DOHH2 (cell line): ENCODE data around the gene CCHCR1.
A peak's percentile ranks its signal among the peaks of the same experiment; 100 is the strongest.

Experiments
- H3F3A ChIP-seq: fragments of 200-600 bp; sonication (generic), shearing (Covaris generic); 2 replicates; pipeline ENCODE4 v1.6.0; 2016; ENCODE audit warnings: antibody characterized with exemption, mild to moderate bottlenecking; ENCODE audit not compliant: control insufficient read depth, insufficient read depth
- H3K27ac ChIP-seq: fragments of 200-600 bp; sonication (generic); 2 replicates; pipeline ENCODE4 v1.5.1; 2014; ENCODE audit warnings: low read depth, mild to moderate bottlenecking, low read length, moderate library complexity
- H3K27me3 ChIP-seq: fragments of 200-600 bp; sonication (generic); 2 replicates; pipeline ENCODE4 v1.6.1; 2014; ENCODE audit warnings: mild to moderate bottlenecking, low read length, mixed read lengths; ENCODE audit not compliant: control insufficient read depth
- H3K36me3 ChIP-seq: fragments of 200-600 bp; sonication (generic); 2 replicates; pipeline ENCODE4 v1.6.1; 2014; ENCODE audit warnings: mild to moderate bottlenecking, low read length, moderate library complexity, mixed read lengths; ENCODE audit not compliant: control insufficient read depth
- H3K4me1 ChIP-seq: fragments of 200-600 bp; sonication (generic); 2 replicates; pipeline ENCODE4 v1.6.1; 2014; ENCODE audit warnings: mild to moderate bottlenecking, low read length, mixed read lengths; ENCODE audit not compliant: control insufficient read depth
- H3K4me2 ChIP-seq: fragments of 200-600 bp; sonication (generic); 2 replicates; pipeline ENCODE4 v1.6.0; 2014; ENCODE audit warnings: mild to moderate bottlenecking, low read length, moderate library complexity
- H3K4me3 ChIP-seq: fragments of 200-600 bp; sonication (generic); 2 replicates; pipeline ENCODE4 v1.5.1; 2014; ENCODE audit warnings: mild to moderate bottlenecking, low read length, mixed read lengths
- H3K79me2 ChIP-seq: fragments of 200-600 bp; sonication (generic); 2 replicates; pipeline ENCODE4 v1.6.1; 2014; ENCODE audit warnings: mild to moderate bottlenecking, low read length, mixed read lengths; ENCODE audit not compliant: control insufficient read depth
- H3K9me2 ChIP-seq: fragments of 200-600 bp; sonication (generic); replicated peaks from 2 replicates; pipeline ENCODE4 v1.6.1; 2014; ENCODE audit warnings: mild to moderate bottlenecking, low read length, mixed read lengths; ENCODE audit not compliant: control insufficient read depth
- H3K9me3 ChIP-seq: fragments of 200-600 bp; sonication (generic); 2 replicates; pipeline ENCODE4 v1.6.1; 2014; ENCODE audit warnings: antibody characterized with exemption, low read length, mixed read lengths; ENCODE audit not compliant: control insufficient read depth, insufficient read depth
- H4K20me1 ChIP-seq: fragments of 200-600 bp; sonication (generic); 2 replicates; pipeline ENCODE4 v1.6.0; 2014; ENCODE audit warnings: low read depth, mild to moderate bottlenecking, antibody characterized with exemption, low read length, moderate library complexity; ENCODE audit not compliant: control insufficient read depth, insufficient read depth
- CTCF ChIP-seq: fragments of 200-600 bp; sonication (generic); IDR thresholded peaks from one replicate; pipeline ENCODE4 v1.5.1; 2014; ENCODE audit warnings: antibody characterized with exemption, mild to moderate bottlenecking, low read depth, low read length; ENCODE audit not compliant: poor library complexity, severe bottlenecking
- EZH2phosphoT487 ChIP-seq: fragments of 200-600 bp; sonication (generic); IDR thresholded peaks from 2 replicates; pipeline ENCODE4 v1.6.1; 2017; ENCODE audit warnings: borderline replicate concordance, mild to moderate bottlenecking, antibody characterized with exemption, low read length, moderate library complexity, mixed read lengths

The CCHCR1 gene

GRCh38 chr6:31129130-31129529 lies 28.5 kb downstream of the CCHCR1 start:
- H3F3A ChIP-seq = no peaks in the 10 kb centered on the region
- no peak overlapping the region for H3K4me2 ChIP-seq
- no peaks in the 10 kb centered on the region for H3K4me1 ChIP-seq
- no peaks in the 10 kb centered on the region for H4K20me1 ChIP-seq
- H3K9me3 ChIP-seq = no peaks in the 10 kb centered on the region
- no peaks in the 10 kb centered on the region for H3K36me3 ChIP-seq
- H3K9me2 ChIP-seq = no peaks in the 10 kb centered on the region
- peaks cover 13% of the 10 kb centered on the region for H3K27me3 ChIP-seq
- no peak overlapping the region for H3K27ac ChIP-seq
- H3K79me2 ChIP-seq = no peaks in the 10 kb centered on the region
- TF ChIP-seq CTCF (no peak), EZH2phosphoT487 (no peak)
- no peak overlapping the region for H3K4me3 ChIP-seq

GRCh38 chr6:31128093-31128676 lies 29.4 kb downstream of the CCHCR1 start:
- Histone ChIP-seq H3K4me1 (no peaks in the 10 kb centered on the region), H3K9me3 (no peaks in the 10 kb centered on the region), H3K27me3 (peaks cover 13% of the 10 kb centered on the region), H3K79me2 (no peaks in the 10 kb centered on the region), H3K27ac (no peak overlapping the region), H4K20me1 (no peaks in the 10 kb centered on the region), H3F3A (no peaks in the 10 kb centered on the region), H3K9me2 (no peaks in the 10 kb centered on the region), H3K4me2 (no peak overlapping the region), H3K36me3 (no peaks in the 10 kb centered on the region), H3K4me3 (no peak overlapping the region)
- peak; percentile 77 for TF ChIP-seq CTCF
- TF ChIP-seq EZH2phosphoT487 = no peak

GRCh38 chr6:31126396-31127175 lies 31.0 kb downstream of the CCHCR1 start:
- Histone ChIP-seq H4K20me1 (no peaks in the 10 kb centered on the region), H3K4me2 (no peak overlapping the region), H3K9me2 (no peaks in the 10 kb centered on the region), H3K79me2 (no peaks in the 10 kb centered on the region), H3K9me3 (no peaks in the 10 kb centered on the region), H3K36me3 (no peaks in the 10 kb centered on the region), H3K4me3 (no peak overlapping the region), H3K4me1 (no peaks in the 10 kb centered on the region), H3F3A (no peaks in the 10 kb centered on the region), H3K27ac (no peak overlapping the region), H3K27me3 (peaks cover 13% of the 10 kb centered on the region)
- TF ChIP-seq CTCF (no peak), EZH2phosphoT487 (no peak)
